Neuron (in vitro differentiated cells): ENCODE data around the gene KLHL26.
"Not testable (repeated sequence)": the region's sequence is repeated elsewhere in the genome, so short reads cannot be mapped to it uniquely, and the experiment has no call there.

Experiments
- H2AFZ ChIP-seq: one replicate; pipeline ENCODE4 v1.6.1; 2013; ENCODE audit warnings: low read depth, mild to moderate bottlenecking, inconsistent platforms, low read length, moderate library complexity
- H3K27me3 ChIP-seq: one replicate; pipeline ENCODE4 v1.6.1; 2013; ENCODE audit warnings: low read length; ENCODE audit not compliant: insufficient read depth
- H3K36me3 ChIP-seq: one replicate; pipeline ENCODE4 v1.6.1; 2013; ENCODE audit warnings: low read length; ENCODE audit not compliant: insufficient read depth
- H3K4me1 ChIP-seq: one replicate; pipeline ENCODE4 v1.6.1; 2013; ENCODE audit warnings: low read length; ENCODE audit not compliant: insufficient read depth
- H3K4me3 ChIP-seq: 2 replicates; pipeline ENCODE4 v1.5.1; 2013; ENCODE audit warnings: mild to moderate bottlenecking, low read length, moderate library complexity
- H3K9me3 ChIP-seq: one replicate; pipeline ENCODE4 v1.6.1; 2013; ENCODE audit warnings: low read length

Gene KLHL26

DNA sequence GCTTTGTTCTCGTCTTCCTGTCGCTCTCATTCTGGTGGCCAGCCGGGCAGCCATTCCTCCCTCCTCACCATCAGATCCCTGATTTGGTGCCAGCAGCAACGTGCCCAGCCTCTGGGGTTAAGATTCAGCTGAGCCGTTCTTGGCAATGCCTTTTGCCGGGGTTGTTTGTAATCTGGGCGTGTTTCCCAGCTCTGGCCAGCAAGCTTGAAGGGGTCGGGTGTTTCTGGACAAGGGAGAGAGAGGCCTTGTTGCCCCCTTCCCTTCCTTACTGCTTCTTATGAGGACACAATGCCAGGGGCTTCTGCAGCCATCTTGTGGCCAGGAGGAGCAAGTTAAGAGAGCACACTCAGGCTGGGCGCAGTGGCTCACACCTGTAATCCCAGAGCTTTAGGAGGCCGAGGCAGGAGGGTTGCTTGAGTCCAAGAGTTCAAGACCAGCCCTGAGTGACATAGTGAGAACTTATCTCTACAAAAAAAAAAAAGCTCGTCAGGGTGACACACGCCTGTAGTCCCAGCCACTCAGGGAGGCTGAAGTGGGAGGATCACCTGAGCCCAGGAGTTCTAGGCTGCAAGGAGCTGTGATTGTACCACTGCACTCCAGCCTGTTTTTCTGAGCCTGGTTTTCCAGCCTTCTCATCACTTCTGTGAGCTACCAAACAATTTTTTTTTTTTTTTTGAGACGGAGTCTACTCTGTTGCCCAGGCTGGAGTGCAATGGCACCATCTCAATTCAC is 35.9 kb downstream of the KLHL26 start:
- no peak overlapping the region for H3K4me3 ChIP-seq
- peaks cover 2% of the 10 kb centered on the region for H3K9me3 ChIP-seq
- no peak overlapping the region for H2AFZ ChIP-seq
- peaks cover 6% of the 10 kb centered on the region for H3K4me1 ChIP-seq
- peaks cover 21% of the 10 kb centered on the region for H3K36me3 ChIP-seq
- H3K27me3 ChIP-seq: no peaks in the 10 kb centered on the region

DNA sequence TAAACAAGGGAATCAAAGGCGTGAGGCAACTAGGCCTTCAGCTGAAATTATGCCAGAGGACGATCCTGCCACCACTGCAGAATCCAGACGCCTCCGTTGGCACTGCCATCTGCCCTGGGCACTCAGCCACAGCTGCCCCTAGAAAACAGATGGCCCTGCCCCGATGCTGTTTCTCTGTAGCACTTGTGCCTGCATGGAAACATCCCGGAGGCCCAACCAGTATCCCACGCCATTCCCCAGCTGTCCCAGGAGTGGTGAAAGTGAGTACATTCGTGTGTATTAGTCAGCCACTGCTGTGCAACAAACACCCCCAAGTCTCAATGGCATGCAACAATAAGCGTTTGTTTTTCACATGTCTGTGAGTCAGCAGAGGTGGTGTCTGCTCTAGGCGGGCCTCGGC is 37.8 kb downstream of the KLHL26 start:
- peaks cover 13% of the 10 kb centered on the region for H3K4me1 ChIP-seq
- peaks cover 2% of the 10 kb centered on the region for H3K9me3 ChIP-seq
- H2AFZ ChIP-seq: no peak overlapping the region
- H3K27me3 ChIP-seq: no peaks in the 10 kb centered on the region
- H3K4me3 ChIP-seq: no peak overlapping the region
- H3K36me3 ChIP-seq: peaks cover 4% of the 10 kb centered on the region

DNA sequence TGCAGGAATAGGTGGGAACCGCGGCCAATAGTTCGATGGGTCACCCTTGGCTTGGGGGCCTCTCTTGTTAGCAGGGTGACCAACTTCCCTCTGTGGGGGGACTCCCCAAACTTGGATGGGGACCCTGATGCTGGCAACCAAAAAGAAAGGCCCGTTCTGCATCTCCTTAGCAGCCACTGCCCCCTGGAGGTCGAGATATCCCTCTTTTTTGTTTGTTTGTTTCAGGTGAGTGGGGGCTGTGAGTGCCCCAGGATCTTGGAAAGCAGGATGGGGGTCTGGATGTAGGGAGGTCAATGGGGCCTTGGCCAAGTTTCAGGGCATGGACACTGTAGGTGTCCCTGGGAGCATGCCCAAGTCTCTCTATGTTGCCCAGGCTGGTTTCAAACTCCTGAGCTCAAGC is 39.0 kb downstream of the KLHL26 start:
- H3K27me3 ChIP-seq: no peaks in the 10 kb centered on the region
- no peak overlapping the region for H2AFZ ChIP-seq
- no peak overlapping the region for H3K4me3 ChIP-seq
- peaks cover 13% of the 10 kb centered on the region for H3K4me1 ChIP-seq
- H3K9me3 ChIP-seq: peaks cover 2% of the 10 kb centered on the region
- H3K36me3 ChIP-seq: no peaks in the 10 kb centered on the region

DNA sequence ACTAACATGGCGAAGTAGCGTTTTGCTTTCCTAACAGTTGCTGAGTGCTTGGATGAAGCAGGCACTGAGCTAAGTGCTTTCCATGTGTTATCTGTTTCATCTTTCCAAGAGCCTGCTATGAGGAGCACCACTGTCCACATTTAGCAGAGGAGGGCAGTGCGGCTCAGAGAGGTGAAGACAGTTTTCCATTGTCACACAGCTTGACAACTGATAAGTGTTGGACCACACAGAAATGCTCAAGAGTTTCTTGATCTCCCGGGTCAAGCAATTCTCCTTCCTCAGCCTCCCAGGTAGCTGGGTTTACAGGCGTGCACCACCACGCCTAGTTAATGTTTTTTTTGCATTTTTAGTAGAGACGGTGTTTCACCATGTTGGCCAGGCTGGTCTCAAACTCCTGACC is 39.9 kb downstream of the KLHL26 start:
- no peaks in the 10 kb centered on the region for H3K27me3 ChIP-seq
- no peak overlapping the region for H3K4me3 ChIP-seq
- no peak overlapping the region for H2AFZ ChIP-seq
- peaks cover 2% of the 10 kb centered on the region for H3K9me3 ChIP-seq
- H3K4me1 ChIP-seq: peaks cover 13% of the 10 kb centered on the region
- no peaks in the 10 kb centered on the region for H3K36me3 ChIP-seq

DNA sequence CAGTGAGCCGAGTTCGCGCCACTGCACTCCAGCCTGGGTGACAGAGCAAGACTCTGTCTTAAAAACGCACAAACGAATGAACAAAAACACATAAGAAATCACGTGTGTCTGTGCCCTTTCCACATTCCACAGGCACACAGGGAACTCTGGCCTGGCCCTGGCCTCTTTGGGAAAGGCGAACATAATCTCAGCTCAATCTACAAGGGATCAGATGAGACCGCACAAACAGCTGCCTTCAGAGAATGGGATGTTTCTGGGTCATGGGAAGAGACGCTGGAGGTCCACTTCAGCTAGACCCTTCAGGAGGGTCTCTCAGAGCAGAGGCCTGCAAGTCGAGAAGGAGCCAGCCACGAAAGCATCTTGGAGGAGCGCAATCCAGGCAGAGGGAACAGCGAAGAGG is 40.3 kb downstream of the KLHL26 start:
- Histone ChIP-seq H3K4me1 (peaks cover 13% of the 10 kb centered on the region), H3K9me3 (peaks cover 2% of the 10 kb centered on the region), H3K4me3 (no peak overlapping the region), H3K36me3 (no peaks in the 10 kb centered on the region), H3K27me3 (no peaks in the 10 kb centered on the region), H2AFZ (no peak overlapping the region)

DNA sequence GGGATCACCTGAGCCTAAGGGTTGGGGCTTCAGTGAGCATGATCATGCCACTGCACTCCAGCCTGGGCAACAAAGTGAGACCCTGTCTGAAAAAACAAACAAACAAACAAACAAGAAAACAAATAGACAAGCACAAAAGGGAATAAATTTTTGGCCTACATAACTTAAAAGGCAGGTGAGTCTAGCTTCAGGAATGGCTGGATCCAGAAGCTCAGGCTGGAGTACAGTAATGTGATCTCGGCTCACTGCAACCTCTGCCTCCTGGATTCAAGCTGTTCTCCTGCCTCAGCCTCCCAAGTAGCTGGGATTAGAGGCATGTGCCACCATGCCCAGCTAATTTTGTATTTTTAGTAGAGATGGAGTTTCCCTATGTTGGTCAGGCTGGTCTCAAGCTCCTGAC is 43.3 kb downstream of the KLHL26 start:
- H3K27me3 ChIP-seq, H3K4me3 ChIP-seq, H2AFZ ChIP-seq: not testable (repeated sequence)

DNA sequence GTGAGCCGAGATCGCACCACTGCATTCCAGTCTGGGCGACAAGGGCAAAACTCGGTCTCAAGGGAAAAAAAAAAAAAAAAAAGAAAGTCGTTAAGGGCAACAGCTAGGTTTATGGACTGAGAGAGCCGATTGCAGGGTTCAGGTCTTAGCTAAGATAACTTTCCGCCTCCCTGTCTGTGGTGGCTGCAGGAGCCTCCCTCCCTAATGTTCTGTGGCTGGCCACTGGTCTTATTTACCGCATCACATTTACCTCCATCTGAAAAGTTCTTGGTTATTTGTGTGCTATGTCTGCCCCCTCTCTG is 45.9 kb downstream of the KLHL26 start:
- no peaks in the 10 kb centered on the region for H3K36me3 ChIP-seq
- no peaks in the 10 kb centered on the region for H3K9me3 ChIP-seq
- no peaks in the 10 kb centered on the region for H3K27me3 ChIP-seq
- H3K4me1 ChIP-seq: peaks cover 19% of the 10 kb centered on the region
- H3K4me3 ChIP-seq: peak overlapping the region; percentile 68
- H2AFZ ChIP-seq: no peak overlapping the region

More for the DNA sequence above, 43.3 kb downstream of the KLHL26 start:
- peaks cover 25% of the 10 kb centered on the region for H3K4me1 ChIP-seq
- H3K9me3 ChIP-seq, H3K36me3 ChIP-seq: not testable (repeated sequence)

DNA sequence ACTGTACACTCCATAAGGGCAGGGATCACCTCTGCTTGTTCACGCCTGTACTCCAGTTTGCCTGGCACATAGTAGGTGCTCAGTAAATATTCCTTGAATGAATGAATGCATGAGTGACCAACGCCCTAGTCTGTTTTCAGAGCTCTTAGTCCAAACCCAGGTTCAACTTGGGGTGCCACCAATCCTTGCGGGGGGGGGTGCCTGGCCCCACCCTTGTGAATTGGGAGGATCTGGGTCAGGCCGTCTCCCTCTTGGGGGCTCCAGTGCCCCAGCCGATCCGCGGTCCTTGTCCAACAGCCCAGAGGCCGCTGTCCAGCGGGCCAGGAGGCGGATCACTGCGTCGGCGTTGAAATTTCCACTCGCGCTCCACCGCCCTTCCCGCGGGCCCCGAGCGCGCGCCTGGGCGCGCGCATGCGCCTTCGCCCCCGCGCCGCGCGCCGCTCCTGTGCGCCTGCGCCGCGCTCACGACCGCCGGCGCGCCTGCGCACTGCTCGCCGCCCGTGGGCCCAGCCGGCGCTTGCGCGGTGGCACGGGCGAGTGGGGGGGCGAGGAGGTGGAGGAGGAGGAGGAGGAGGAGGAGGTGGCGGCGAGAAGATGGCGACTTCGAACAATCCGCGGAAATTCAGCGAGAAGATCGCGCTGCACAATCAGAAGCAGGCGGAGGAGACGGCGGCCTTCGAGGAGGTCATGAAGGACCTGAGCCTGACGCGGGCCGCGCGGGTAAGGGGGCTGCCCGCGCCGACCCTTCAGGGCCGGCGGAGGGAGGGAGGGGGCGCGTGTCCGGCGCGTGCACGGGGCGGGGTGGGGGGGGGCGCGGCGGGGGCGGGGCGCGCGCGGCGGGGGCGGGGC is 46.5 kb downstream of the KLHL26 start, which contains the start of gene CRTC1:
Gene CRTC1, plus strand, starts transcription at position 572 of the 849 bp plus-strand sequence. Its CDS starts 23 bp downstream, at position 595.
- no peak within 1 kb of the TSS for H2AFZ ChIP-seq
- peak within 1 kb of the TSS; percentile 68 for H3K4me3 ChIP-seq
- H3K4me1 ChIP-seq: peaks cover 14% of the 10 kb centered on the region
- no peaks in the 10 kb centered on the region for H3K27me3 ChIP-seq
- H3K9me3 ChIP-seq: no peaks in the 10 kb centered on the region
- H3K36me3 ChIP-seq: no peaks in the 10 kb centered on the region

DNA sequence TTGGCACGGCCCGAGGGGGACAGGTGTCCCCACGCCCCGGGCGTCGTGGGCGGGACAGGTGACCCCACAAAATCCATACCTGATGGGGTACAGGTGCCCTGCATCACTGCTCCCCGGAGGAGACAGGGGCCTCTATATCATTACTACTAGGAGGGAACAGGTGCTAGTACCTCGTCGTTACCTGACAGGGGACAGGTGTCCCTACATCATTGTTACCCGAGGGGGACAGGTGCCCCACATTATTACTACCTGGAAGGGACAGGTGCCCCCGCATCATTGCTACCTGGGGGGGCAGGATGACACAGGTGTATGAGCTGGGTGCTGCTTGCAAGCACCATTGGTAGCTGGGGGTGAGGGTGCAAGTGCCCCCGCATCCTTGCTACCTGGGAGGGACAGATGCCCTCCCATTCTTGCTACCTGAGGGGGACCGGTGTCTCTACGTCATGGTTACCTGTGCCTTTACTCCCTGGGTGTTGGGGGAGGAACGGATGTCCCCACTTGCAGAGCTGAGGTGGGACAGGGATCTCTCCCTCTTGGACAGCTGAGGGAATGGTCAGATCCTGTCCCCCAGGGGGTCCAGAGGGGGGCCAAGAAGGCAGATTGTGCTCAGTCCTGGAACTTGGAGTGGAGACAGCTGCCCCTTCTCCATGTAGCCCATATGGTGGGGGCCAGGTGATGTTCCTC is 47.3 kb downstream of the KLHL26 start:
- H3K4me3 ChIP-seq: peak overlapping the region; percentile 68
- H3K36me3 ChIP-seq: no peaks in the 10 kb centered on the region
- no peak overlapping the region for H2AFZ ChIP-seq
- H3K27me3 ChIP-seq: no peaks in the 10 kb centered on the region
- H3K4me1 ChIP-seq: peaks cover 12% of the 10 kb centered on the region
- H3K9me3 ChIP-seq: no peaks in the 10 kb centered on the region

DNA sequence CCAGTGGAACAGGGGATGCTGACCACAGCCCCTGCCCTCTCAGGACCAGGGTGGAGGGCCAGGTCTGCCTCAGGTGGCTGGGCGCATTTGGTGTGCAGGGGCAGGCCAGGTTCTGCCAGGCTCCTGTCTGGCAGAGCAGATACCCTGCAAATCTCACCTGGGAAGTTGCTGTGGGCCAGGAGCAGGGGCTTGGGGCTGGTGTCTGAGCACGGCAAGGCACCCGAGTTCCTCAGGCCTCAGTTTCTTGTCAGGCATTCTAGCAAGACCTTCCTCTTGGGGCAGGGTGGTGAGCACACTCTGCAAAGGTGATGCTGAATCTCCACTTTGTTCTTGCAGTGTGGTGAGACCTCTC is 47.8 kb downstream of the KLHL26 start:
- Histone ChIP-seq H3K9me3 (no peaks in the 10 kb centered on the region), H3K4me3 (peak overlapping the region; percentile 68), H2AFZ (no peak overlapping the region), H3K4me1 (peaks cover 12% of the 10 kb centered on the region), H3K36me3 (no peaks in the 10 kb centered on the region), H3K27me3 (no peaks in the 10 kb centered on the region)

DNA sequence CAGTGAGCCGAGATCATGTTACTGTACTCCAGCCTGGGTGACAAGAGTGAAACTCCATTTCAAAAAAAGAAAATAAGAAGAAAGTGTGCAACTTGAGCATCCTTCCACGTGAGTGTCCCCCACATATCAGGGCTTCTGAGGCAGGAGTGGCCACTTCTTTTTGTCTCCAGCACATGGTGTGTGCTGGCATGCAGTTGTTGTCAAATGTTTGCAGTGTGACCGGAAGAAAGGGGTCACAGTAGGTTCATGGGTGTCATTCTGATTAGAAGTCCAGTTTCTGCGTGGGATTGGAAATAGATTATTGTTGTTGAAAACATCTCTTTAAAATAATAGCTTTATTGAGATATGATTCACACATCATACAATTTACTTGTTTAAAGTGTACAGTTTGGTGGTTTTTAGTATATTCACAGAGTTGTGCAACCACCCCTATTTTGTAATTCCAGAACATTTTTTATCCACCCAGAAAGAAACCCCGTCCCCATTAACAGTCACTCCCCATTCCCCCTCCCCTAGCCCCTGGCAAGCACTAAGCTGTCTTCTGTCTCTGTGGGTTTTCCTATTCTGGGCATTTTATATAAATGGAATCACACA is 48.9 kb downstream of the KLHL26 start:
- H2AFZ ChIP-seq: no peak overlapping the region
- peaks cover 12% of the 10 kb centered on the region for H3K4me1 ChIP-seq
- H3K36me3 ChIP-seq: no peaks in the 10 kb centered on the region
- no peak overlapping the region for H3K4me3 ChIP-seq
- no peaks in the 10 kb centered on the region for H3K9me3 ChIP-seq
- no peaks in the 10 kb centered on the region for H3K27me3 ChIP-seq

DNA sequence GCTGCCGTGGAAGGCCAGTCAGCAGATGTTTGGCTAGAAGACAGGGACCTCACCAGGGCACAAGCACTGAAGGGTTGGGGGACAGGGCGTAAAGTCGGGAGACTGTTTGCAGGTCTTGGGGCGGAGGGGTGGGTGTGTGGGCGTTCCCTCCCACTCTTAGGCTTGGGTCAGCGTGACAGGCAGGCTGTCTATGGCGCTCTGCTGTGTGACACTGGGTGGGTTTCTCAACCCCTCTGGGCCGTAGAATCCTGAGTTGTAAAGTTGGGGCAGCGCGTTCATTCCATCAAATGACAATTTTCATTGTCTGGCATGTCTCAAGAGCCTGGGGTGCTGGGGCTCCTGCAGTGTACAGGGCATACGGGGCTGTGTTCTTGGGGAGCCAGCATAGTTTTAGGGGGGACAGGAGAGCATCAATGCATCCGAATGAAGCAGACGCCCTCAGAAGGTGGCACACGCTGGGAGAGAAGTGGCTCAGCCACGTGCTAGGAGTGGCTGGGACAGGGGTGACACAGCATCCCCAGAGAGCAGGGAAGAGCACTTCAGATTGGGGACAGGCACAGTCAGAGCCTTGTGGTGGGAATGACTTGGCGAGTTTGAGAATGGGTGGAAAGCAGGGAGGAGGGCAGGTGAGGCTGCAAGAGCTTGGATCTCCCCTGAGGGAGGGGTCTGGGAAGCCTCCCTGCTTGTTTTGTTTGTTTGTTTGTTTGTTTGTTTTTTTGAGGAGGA is 51.1 kb downstream of the KLHL26 start:
- Histone ChIP-seq H3K9me3 (peaks cover 5% of the 10 kb centered on the region), H3K4me1 (peaks cover 12% of the 10 kb centered on the region), H3K4me3 (no peak overlapping the region), H2AFZ (no peak overlapping the region), H3K36me3 (no peaks in the 10 kb centered on the region), H3K27me3 (no peaks in the 10 kb centered on the region)
